RKO (cell line): ENCODE measurements around the gene STK26.
"Not testable (repeated sequence)": the region's sequence is repeated elsewhere in the genome, so short reads cannot be mapped to it uniquely, and the experiment has no call there.

Experiments
- DNase-seq: peaks from one replicate; pipeline ENCODE4 v3.0.0-alpha.2; 2016; ENCODE audit warnings: low spot score

Gene STK26

GRCh38 chrX:132094164-132094563 lies 71.1 kb downstream of the STK26 start:
- DNase-seq = no peak

- not testable (repeated sequence) for DNase-seq
These were observed 75.6 kb downstream of the STK26 start for GRCh38 chrX:132098704-132099103.

GRCh38 chrX:132101206-132101605 lies 78.1 kb downstream of the STK26 start:
- DNase-seq = no peak

DNA sequence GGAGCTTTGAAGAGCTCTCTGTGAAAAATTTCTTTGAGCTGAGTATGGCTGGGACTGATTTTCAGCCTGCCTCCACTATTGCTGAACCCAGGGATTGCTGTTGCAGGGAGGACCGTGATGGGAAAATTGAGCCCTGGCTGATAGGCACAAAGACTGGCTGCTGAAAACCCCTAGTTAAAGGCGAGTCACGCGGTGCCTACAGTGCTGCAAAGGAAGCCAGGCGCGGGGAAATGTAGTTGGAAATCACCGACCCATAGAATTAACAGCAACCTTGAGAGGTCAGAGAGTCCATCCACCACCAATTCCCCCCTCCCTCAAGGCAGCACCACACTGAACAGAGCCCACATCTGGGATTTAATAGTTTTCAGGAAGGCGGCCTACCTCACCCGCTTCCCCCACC lies 78.7 kb downstream of the STK26 start:
- DNase-seq = no peak

GRCh38 chrX:132107291-132107690 lies 84.2 kb downstream of the STK26 start:
- DNase-seq = no peak

DNA sequence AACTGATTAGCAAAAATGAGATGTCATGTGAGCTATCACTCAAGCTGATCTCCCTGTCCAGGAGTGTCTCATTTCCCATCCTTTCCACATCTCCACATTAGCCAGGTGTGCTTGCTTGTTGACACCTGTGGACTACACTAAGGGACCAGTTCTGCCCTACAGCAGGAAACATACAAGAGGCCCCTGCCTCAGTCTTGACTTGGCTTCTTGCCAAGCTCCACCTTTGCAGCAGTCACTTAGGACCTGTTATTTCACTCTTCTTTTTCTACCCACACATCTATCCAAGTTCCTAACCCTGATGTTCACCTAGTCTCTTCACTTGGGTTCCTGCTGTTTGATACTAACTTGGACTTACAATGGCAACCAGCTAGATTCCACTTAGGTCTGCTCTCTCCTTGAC lies 91.5 kb downstream of the STK26 start:
- no peak for DNase-seq

- no peak for DNase-seq
These were observed 92.7 kb downstream of the STK26 start for GRCh38 chrX:132115792-132116191.

GRCh38 chrX:132118358-132118757 lies 95.3 kb downstream of the STK26 start:
- no peak for DNase-seq

DNA sequence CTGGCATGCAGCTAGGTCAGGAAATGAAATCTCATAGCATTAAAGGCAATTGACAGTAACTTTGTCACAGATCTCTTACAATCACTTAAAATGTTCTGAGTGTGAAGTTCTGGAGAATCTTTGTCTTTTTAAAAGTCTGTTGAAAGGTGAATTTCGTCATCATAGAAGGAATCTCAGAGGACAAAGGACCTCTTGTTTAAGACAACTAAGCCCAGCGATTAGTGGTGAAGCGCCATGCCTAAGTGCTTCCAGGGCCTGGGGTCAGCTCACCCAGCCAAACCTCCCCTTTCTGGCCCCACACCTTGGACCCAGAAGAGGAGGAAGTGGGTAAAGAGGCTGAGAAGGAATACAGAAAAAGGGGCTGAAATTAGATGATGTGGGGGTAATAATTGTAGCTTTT lies 96.2 kb downstream of the STK26 start:
- DNase-seq = no peak

- DNase-seq = no peak
These were observed 96.9 kb downstream of the STK26 start for GRCh38 chrX:132119821-132120515.

GRCh38 chrX:132120913-132121312 lies 97.8 kb downstream of the STK26 start:
- DNase-seq = no peak
